ENCODE data around the gene ZBTB38. TPM values are rescaled to one million over a fixed set of nuclear protein-coding genes. Genes with fewer than 3 reads are reported as not detected.

ZBTB38 gene
- total RNA-seq, 4 donors from 2014 or later, result 160 to 415 (median 232) TPM

- Histone ChIP-seq H3K9me3 (no peaks in the 10 kb centered on the region), H3K4me3 (no peak overlapping the region), H3K36me3 (peaks cover 0 to 13% of the 10 kb centered on the region in 2 donors), H3K27ac (no peak overlapping the region), H3K4me1 (peaks cover 0 to 8% of the 10 kb centered on the region in 2 donors), H3K27me3 (no peaks in the 10 kb centered on the region)
- in situ Hi-C loops (cut with MboI; ENCODE audit: low sequenced_read_pairs in 4 of 4) (no loop called here), intact Hi-C loops (cut with DNase I; ENCODE audit: low total_unique reads) (no loop called here)
- no peak for ATAC-seq
- no peak for DNase-seq
- TF ChIP-seq POLR2A (IDR thresholded peaks at IDR 0.05) (no peak), CTCF (IDR thresholded peaks at IDR 0.05 in 4 of 5, conservative IDR thresholded peaks at IDR 0.05 in 1 of 5) (no peak)
These were observed 10.3 kb downstream of the ZBTB38 start for GRCh38 chr3:141378556-141378955.

GRCh38 chr3:141379250-141379966, 11.1 kb downstream of the ZBTB38 start:
- in situ Hi-C loops (cut with MboI; ENCODE audit: low sequenced_read_pairs in 4 of 4), result no loop called here
- H3K36me3 ChIP-seq, result peaks cover 0 to 13% of the 10 kb centered on the region in 2 donors
- no peak overlapping the region for H3K27ac ChIP-seq

GRCh38 chr3:141380279-141380678, 12.0 kb downstream of the ZBTB38 start:
- H3K9me3 ChIP-seq, result no peaks in the 10 kb centered on the region
- no peak overlapping the region for H3K27ac ChIP-seq
- H3K4me3 ChIP-seq, result no peak overlapping the region
- peaks cover 0 to 13% of the 10 kb centered on the region in 2 donors for H3K36me3 ChIP-seq
- no peaks in the 10 kb centered on the region for H3K27me3 ChIP-seq
- DNase-seq (no peak), ATAC-seq (no peak)
- peaks cover 0 to 8% of the 10 kb centered on the region in 2 donors for H3K4me1 ChIP-seq
- in situ Hi-C loops (cut with MboI; ENCODE audit: low sequenced_read_pairs in 4 of 4) (no loop called here), intact Hi-C loops (cut with DNase I; ENCODE audit: low total_unique reads) (loop anchor here (2.0 kb wide), 1 partner anchor 19 kb away; no protein-coding TSS in a partner anchor)
- TF ChIP-seq CTCF (IDR thresholded peaks at IDR 0.05 in 4 of 5, conservative IDR thresholded peaks at IDR 0.05 in 1 of 5), result no peak
- no peak for TF ChIP-seq POLR2A (IDR thresholded peaks at IDR 0.05)

More at GRCh38 chr3:141379250-141379966, 11.1 kb downstream of the ZBTB38 start:
- peaks cover 0 to 8% of the 10 kb centered on the region in 2 donors for H3K4me1 ChIP-seq
- DNase-seq (no peak), ATAC-seq (no peak)
- H3K4me3 ChIP-seq, result no peak overlapping the region
- TF ChIP-seq POLR2A (IDR thresholded peaks at IDR 0.05), result no peak
- TF ChIP-seq CTCF (IDR thresholded peaks at IDR 0.05 in 4 of 5, conservative IDR thresholded peaks at IDR 0.05 in 1 of 5), result no peak
- H3K27me3 ChIP-seq, result no peaks in the 10 kb centered on the region
- intact Hi-C loops (cut with DNase I; ENCODE audit: low total_unique reads), result no loop called here
- no peaks in the 10 kb centered on the region for H3K9me3 ChIP-seq

- peaks cover 0 to 13% of the 10 kb centered on the region in 2 donors for H3K36me3 ChIP-seq
- DNase-seq (no peak), ATAC-seq (peak in 1 of 2 donors; percentile 41)
- H3K9me3 ChIP-seq, result no peaks in the 10 kb centered on the region
- TF ChIP-seq CTCF (IDR thresholded peaks at IDR 0.05 in 4 of 5, conservative IDR thresholded peaks at IDR 0.05 in 1 of 5) (no peak), POLR2A (IDR thresholded peaks at IDR 0.05) (no peak)
- no peak overlapping the region for H3K27ac ChIP-seq
- no peaks in the 10 kb centered on the region for H3K27me3 ChIP-seq
- H3K4me3 ChIP-seq, result no peak overlapping the region
- intact Hi-C loops (cut with DNase I; ENCODE audit: low total_unique reads) (loop anchor here (2.0 kb wide), 1 partner anchor 18 kb away; no protein-coding TSS in a partner anchor), in situ Hi-C loops (cut with MboI; ENCODE audit: low sequenced_read_pairs in 4 of 4) (no loop called here)
- peaks cover 0 to 8% of the 10 kb centered on the region in 2 donors for H3K4me1 ChIP-seq
These were observed 12.7 kb downstream of the ZBTB38 start for GRCh38 chr3:141380987-141381386.
